Upper lobe of left lung (tissue), 6 donors: Measurements from ENCODE around the gene OR2W3. TPM values are rescaled to one million over a fixed set of nuclear protein-coding genes. Genes with fewer than 3 reads are reported as not detected.

Experiments
- ATAC-seq, 2 donors: fragments of 200-7000 bp; cut with Tn5 transposase; one replicate each; pipeline ENCODE4 v1.9.1; 2022; ENCODE audit warnings: mild to moderate bottlenecking in 2 of 2, moderate library complexity in 2 of 2; ENCODE audit not compliant: low FRiP score in 2 of 2
- DNase-seq, 2 donors: peaks; one replicate each; pipeline ENCODE4 v3.0.0-alpha.2; 2019 to 2020
- H3K27ac ChIP-seq, 4 donors: fragments of 200-600 bp; sonication (generic); one replicate each; pipeline ENCODE4 v1.5.1; 2016 to 2019
- H3K27me3 ChIP-seq, 4 donors: fragments of 200-600 bp; sonication (generic); one replicate each; pipeline ENCODE4 v1.5.1; 2017 to 2019
- H3K36me3 ChIP-seq, 4 donors: fragments of 200-600 bp; sonication (generic); one replicate each; pipeline ENCODE4 v1.5.1; 2016 to 2019
- H3K4me1 ChIP-seq, 4 donors: fragments of 200-600 bp; sonication (generic); one replicate each; pipeline ENCODE4 v1.5.1; 2018 to 2019
- H3K4me3 ChIP-seq, 4 donors: fragments of 200-600 bp; sonication (generic); one replicate each; pipeline ENCODE4 v1.5.1; 2017 to 2019; ENCODE audit warnings: mild to moderate bottlenecking in 2 of 4, moderate library complexity in 1 of 4
- H3K9me3 ChIP-seq, 4 donors: fragments of 200-600 bp; sonication (generic); one replicate each; pipeline ENCODE4 v1.5.1; 2018 to 2019
- EP300 ChIP-seq, 4 donors: sonication (generic); formaldehyde crosslinking; IDR thresholded peaks; one replicate each; pipeline ENCODE4 v1.5.1; 2017; ENCODE audit warnings: antibody characterized with exemption in 4 of 4, control low read depth in 2 of 4
- POLR2A ChIP-seq, 4 donors: fragments of 450-650 bp; IDR thresholded peaks; one replicate each; pipeline ENCODE4 v1.5.1; 2016 to 2017; ENCODE audit warnings: antibody characterized with exemption in 4 of 4, mild to moderate bottlenecking in 2 of 4
- POLR2AphosphoS5 ChIP-seq, 2 donors: sonication (generic); formaldehyde crosslinking; IDR thresholded peaks; one replicate each; pipeline ENCODE4 v1.5.1; 2017; ENCODE audit warnings: antibody characterized with exemption in 2 of 2
- WGBS, 2 donors: methylation state at CpG; one replicate each; pipeline ENCODE4 v1.1.5; 2017 to 2018; 5-methylcytosine and 5-hydroxymethylcytosine counted together
- total RNA-seq, 6 donors: library from RNA; depleted of rRNA in 4 of 6; stranded (reverse); fragments of >200 nt in 4 of 6; gene quantifications; one replicate each; pipeline versions ENCODE4 v1.1.0 to v1.2.1, GENCODE V29; 2016 to 2021
- TF ChIP-seq, protein P1 (sequence below), 6 experiments: fragments of 450-650 bp in 4 of 6; fragments of 200-600 bp in 2 of 6; sonication (generic) in 2 of 6; IDR thresholded peaks; one replicate each; pipeline ENCODE4 v1.5.1; 2016 to 2019; ENCODE audit warnings: antibody characterized with exemption in 6 of 6
- donor health status: DM: no; HTN: no; CAD: no; lungs with moderate emphysema.
- donor health status: DM: no; HTN: yes; CAD: no; lungs with severe emphysema.

Gene OR2W3
- total RNA-seq, 6 donors from 2014 or later = 0.27 to 5.3 (median 0.31) TPM; not detected in 3

DNA sequence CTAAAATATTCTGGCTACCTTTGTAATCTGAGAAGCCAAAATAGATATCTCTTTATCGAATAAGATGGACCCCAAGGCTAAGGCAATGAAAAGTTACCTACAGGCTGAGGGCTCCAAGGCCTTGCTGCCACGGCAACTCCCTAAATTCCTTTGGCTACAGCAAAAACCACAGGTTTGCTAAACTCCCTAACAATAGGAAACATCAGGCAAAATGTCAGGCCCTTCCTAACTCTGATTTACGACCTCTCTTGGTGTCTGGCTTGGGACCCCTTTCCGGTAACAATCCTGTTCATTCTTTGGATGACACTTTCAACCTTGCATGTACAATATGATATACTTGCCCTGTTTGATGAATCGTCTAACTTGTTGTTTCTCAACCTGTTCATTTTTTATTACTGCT, 13.4 kb downstream of the OR2W3 start:
- TF ChIP-seq POLR2AphosphoS5 (IDR thresholded peaks at IDR 0.05) (no peak), POLR2A (IDR thresholded peaks at IDR 0.05) (no peak), EP300 (IDR thresholded peaks at IDR 0.05) (no peak)
- TF ChIP-seq, protein P1, sequence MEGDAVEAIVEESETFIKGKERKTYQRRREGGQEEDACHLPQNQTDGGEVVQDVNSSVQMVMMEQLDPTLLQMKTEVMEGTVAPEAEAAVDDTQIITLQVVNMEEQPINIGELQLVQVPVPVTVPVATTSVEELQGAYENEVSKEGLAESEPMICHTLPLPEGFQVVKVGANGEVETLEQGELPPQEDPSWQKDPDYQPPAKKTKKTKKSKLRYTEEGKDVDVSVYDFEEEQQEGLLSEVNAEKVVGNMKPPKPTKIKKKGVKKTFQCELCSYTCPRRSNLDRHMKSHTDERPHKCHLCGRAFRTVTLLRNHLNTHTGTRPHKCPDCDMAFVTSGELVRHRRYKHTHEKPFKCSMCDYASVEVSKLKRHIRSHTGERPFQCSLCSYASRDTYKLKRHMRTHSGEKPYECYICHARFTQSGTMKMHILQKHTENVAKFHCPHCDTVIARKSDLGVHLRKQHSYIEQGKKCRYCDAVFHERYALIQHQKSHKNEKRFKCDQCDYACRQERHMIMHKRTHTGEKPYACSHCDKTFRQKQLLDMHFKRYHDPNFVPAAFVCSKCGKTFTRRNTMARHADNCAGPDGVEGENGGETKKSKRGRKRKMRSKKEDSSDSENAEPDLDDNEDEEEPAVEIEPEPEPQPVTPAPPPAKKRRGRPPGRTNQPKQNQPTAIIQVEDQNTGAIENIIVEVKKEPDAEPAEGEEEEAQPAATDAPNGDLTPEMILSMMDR (IDR thresholded peaks at IDR 0.05) = no peak
- no peaks in the 10 kb centered on the region for H3K36me3 ChIP-seq

DNA sequence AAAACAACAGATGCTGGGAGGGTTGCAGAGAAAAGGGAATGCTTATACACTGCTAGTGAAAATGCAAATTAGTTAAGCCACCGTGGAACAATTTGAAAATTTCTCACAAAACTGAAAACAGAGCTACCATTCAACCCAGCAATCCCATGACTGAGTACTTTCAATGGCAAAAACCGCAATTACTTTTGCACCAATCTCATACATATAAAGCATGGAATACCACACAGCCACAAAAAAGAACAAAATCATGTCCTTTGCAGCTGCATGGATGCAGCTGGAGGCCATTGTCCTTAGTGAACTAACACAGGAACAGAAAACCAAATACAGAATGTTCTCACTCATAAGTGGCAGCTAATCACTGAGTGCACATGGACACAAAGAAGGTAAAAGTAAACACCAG, 18.4 kb downstream of the OR2W3 start:
- TF ChIP-seq, protein P1 (IDR thresholded peaks at IDR 0.05) = no peak
- TF ChIP-seq POLR2A (IDR thresholded peaks at IDR 0.05) = no peak
- no peak for TF ChIP-seq POLR2AphosphoS5 (IDR thresholded peaks at IDR 0.05)
- TF ChIP-seq EP300 (IDR thresholded peaks at IDR 0.05) = no peak
- Histone ChIP-seq H3K36me3 (no peaks in the 10 kb centered on the region), H3K27me3 (no peaks in the 10 kb centered on the region), H3K9me3 (no peaks in the 10 kb centered on the region), H3K27ac (no peak overlapping the region), H3K4me1 (no peaks in the 10 kb centered on the region), H3K4me3 (no peak overlapping the region)
- ATAC-seq (no peak), DNase-seq (no peak)
- 70 to 80% methylated on average over 2 of the region's 2 CpGs for WGBS, 2 donors

More for the DNA sequence above, 13.4 kb downstream of the OR2W3 start:
- no peaks in the 10 kb centered on the region for H3K9me3 ChIP-seq
- no peaks in the 10 kb centered on the region for H3K27me3 ChIP-seq
- no peak overlapping the region for H3K4me3 ChIP-seq
- 62 to 70% methylated on average over 5 of the region's 5 CpGs for WGBS, 2 donors
- no peak for ATAC-seq
- H3K27ac ChIP-seq = no peak overlapping the region
- no peak for DNase-seq
- peaks cover 0 to 6% (median 0%) of the 10 kb centered on the region in 4 donors for H3K4me1 ChIP-seq

DNA sequence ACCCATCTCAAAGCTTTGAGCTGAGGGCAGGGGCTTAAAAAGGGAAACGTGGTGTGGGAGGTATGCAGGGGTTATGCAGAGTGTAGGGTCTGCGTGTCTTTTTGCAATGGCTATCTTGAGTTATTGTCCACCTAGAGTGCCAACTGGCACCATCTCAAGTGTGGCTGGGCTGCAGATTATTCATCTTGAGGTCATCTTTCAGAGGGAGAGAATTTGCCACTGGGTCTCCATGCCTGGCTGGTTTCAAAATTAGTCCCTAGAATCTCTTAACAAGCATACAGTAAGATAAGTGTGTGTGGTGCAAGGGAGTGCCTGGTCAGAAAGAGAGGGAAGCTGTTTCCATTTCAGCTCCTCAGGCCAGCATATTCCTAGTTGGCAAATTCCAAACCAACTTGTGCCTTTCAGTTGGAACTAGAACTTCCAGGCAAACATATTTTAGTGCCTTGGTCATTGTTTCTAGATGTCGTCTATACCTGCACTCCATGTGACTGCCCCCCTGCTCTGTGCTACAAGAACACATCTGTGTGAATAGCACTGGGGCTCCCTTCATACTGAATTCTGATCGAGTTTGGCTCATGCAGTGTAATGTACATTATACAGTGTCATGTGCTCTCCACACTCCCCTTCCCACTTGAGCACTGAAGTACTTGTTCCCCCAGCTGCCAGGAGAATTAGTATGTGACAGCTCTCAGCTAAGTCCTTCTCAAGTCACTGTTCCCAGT, 19.7 kb downstream of the OR2W3 start:
- 35 to 60% methylated on average over 4 of the region's 4 CpGs for WGBS, 2 donors
- Histone ChIP-seq H3K27me3 (no peaks in the 10 kb centered on the region), H3K9me3 (no peaks in the 10 kb centered on the region), H3K4me1 (no peaks in the 10 kb centered on the region), H3K4me3 (no peak overlapping the region), H3K36me3 (no peaks in the 10 kb centered on the region), H3K27ac (no peak overlapping the region)
- DNase-seq (no peak), ATAC-seq (peak in 1 of 2 donors; percentile 68)
- TF ChIP-seq POLR2A (IDR thresholded peaks at IDR 0.05) = no peak
- TF ChIP-seq POLR2AphosphoS5 (IDR thresholded peaks at IDR 0.05) = no peak
- TF ChIP-seq, protein P1 (IDR thresholded peaks at IDR 0.05) = no peak
- TF ChIP-seq EP300 (IDR thresholded peaks at IDR 0.05) = no peak

DNA sequence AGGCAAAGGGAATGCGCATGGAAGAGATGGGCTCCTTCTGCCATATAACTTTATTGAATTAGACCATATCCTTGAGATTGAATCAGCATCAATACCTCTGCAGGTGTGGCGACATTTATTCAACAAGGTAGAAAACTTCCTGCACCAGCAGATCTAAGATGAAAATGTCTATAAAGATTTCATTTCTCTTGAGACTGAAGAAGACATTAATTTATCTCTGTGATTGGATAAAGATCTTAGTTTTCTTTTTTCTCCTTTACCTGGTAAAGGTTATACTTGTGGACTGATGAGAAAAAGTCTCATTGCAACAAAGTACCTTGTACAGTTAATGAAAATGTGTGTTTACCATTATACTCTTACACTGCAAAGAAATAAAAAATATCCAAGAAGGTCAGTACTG, 24.6 kb downstream of the OR2W3 start, which contains the start of gene OR2T8:
TSS of gene OR2T8 (plus strand) at position 301 of the 400 bp plus-strand sequence. CDS start 766 bp downstream, outside the sequence.
- ATAC-seq = no peak

More for the DNA sequence above, 24.6 kb downstream of the OR2W3 start, which contains the start of gene OR2T8:
- Histone ChIP-seq H3K36me3 (no peaks in the 10 kb centered on the region), H3K4me3 (no peak within 1 kb of the TSS), H3K4me1 (no peaks in the 10 kb centered on the region), H3K9me3 (no peaks in the 10 kb centered on the region), H3K27me3 (no peaks in the 10 kb centered on the region), H3K27ac (no peak within 1 kb of the TSS)
- WGBS, 2 donors = 83 to 100% methylated on average over 2 of the region's 2 CpGs
- no peak for DNase-seq
- TF ChIP-seq POLR2A (IDR thresholded peaks at IDR 0.05) (no peak), POLR2AphosphoS5 (IDR thresholded peaks at IDR 0.05) (no peak), EP300 (IDR thresholded peaks at IDR 0.05) (no peak)
- TF ChIP-seq, protein P1 (IDR thresholded peaks at IDR 0.05) = no peak
